ENCODE measurements around the gene HDGF. TPM values are rescaled to one million over a fixed set of nuclear protein-coding genes. Genes with fewer than 3 reads are reported as not detected.

The HDGF gene
- total and polyA plus RNA-seq, 9 of the 15 experiments (the other 6 are each of a cell fraction or from before 2014, with no cell fraction given): 38.8 to 601 (median 400) TPM

DNA sequence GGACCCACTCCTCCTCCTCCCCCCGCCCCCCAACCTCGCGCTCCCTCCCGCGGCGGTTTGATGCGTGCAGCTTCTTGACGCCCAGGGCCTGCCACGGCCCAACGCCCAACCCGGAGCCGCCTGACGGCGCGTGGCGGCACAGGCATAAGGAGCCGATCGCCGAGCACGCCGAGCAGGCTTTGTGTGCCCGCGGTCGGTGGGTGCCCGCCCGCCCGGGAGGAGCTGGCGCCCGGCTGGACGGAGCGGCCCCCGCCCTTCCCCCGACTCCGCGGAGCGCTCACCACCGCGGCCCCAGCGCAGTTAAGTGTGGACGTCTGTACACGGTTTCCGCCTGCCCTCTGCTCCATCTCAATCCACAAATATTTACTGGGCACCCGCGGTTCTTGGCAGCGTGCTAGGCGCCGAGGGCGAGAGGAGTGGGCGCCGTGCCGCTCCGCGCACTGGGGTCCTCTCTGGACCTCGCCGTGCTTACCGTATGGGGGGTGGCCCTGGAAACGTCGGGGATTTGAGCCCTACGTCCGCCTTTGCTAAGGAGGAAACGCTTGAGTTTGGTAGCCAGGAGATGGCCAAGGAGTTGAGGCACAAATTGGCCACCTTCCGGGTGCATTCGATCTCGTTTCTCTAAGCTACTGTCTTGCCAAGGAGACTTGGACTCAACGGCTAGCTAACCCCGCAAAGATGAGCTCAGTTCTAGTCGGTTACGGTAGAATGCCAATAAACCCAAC is 444 bp upstream of the HDGF start (continued):
- TF ChIP-seq ZBTB7A (IDR thresholded peaks at IDR 0.05; ENCODE audit: borderline replicate concordance, control insufficient read depth, low read depth, low read length) (peak; percentile 80; the same call in 1 of the 2 replicates), KAT7 (CRISPR knock-in tag; IDR thresholded peaks at IDR 0.05; ENCODE audit: borderline replicate concordance) (peak; percentile 73; the same call in 1 of the 2 replicates), CBX3 (IDR thresholded peaks at IDR 0.05; ENCODE audit: borderline replicate concordance in 1 of 2, low read length in 2 of 2) (peak in 1 of 2 experiments; percentile 29; a peak in 1 of 3 replicates), MEIS2 (IDR thresholded peaks at IDR 0.05; ENCODE audit: partially characterized antibody) (peak; percentile 5), PCBP1 (IDR thresholded peaks at IDR 0.05; ENCODE audit: low read depth, low read length, poor library complexity, severe bottlenecking) (peak; percentile 86), TBP (optimal IDR thresholded peaks at IDR 0.05; ENCODE audit: low read depth, low read length) (peak; percentile 74), SAFB2 (IDR thresholded peaks at IDR 0.05; ENCODE audit: borderline replicate concordance, low read depth, low read length, severe bottlenecking) (no peak), FIP1L1 (IDR thresholded peaks at IDR 0.05; ENCODE audit: low read depth, low read length, poor library complexity, severe bottlenecking) (peak; percentile 12), NFIX (CRISPR knock-in tag; IDR thresholded peaks at IDR 0.05; ENCODE audit: low read depth) (no peak), POLR2B (IDR thresholded peaks at IDR 0.05; ENCODE audit: low read depth, partially characterized antibody) (no peak), FOXP1 (CRISPR knock-in tag; IDR thresholded peaks at IDR 0.05) (peak; percentile 94), ZNF197 (CRISPR knock-in tag; IDR thresholded peaks at IDR 0.05; ENCODE audit: low read depth) (0 out of 2 replicates have a peak, but pooled peaks have one; percentile 15), GATAD2B (IDR thresholded peaks at IDR 0.05; ENCODE audit: borderline replicate concordance) (no peak), ZNF224 (CRISPR knock-in tag; IDR thresholded peaks at IDR 0.05) (no peak), EP300 (IDR thresholded peaks at IDR 0.05; ENCODE audit: low read length) (peak; percentile 35; the same call in 1 of the 2 replicates), RCOR1 (IDR thresholded peaks at IDR 0.05; ENCODE audit: borderline replicate concordance in 1 of 2, low read depth in 2 of 2, low read length in 2 of 2) (peak in 1 of 2 experiments; percentile 70; a peak in 2 of 4 replicates), TSC22D4 (tag; IDR thresholded peaks at IDR 0.05) (no peak), ZEB2 (IDR thresholded peaks at IDR 0.05) (peak; percentile 34; the same call in 1 of the 2 replicates), RBM25 (IDR thresholded peaks at IDR 0.05; ENCODE audit: low read depth, low read length, severe bottlenecking) (peak; percentile 83), ELF2 (CRISPR knock-in tag; IDR thresholded peaks at IDR 0.05) (no peak), ZNF584 (CRISPR knock-in tag; IDR thresholded peaks at IDR 0.05; ENCODE audit: low read depth) (no peak)
- TF ChIP-seq, protein P1, sequence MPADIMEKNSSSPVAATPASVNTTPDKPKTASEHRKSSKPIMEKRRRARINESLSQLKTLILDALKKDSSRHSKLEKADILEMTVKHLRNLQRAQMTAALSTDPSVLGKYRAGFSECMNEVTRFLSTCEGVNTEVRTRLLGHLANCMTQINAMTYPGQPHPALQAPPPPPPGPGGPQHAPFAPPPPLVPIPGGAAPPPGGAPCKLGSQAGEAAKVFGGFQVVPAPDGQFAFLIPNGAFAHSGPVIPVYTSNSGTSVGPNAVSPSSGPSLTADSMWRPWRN (IDR thresholded peaks at IDR 0.05; ENCODE audit: low read depth): peak; percentile 94
- TF ChIP-seq, protein P2, sequence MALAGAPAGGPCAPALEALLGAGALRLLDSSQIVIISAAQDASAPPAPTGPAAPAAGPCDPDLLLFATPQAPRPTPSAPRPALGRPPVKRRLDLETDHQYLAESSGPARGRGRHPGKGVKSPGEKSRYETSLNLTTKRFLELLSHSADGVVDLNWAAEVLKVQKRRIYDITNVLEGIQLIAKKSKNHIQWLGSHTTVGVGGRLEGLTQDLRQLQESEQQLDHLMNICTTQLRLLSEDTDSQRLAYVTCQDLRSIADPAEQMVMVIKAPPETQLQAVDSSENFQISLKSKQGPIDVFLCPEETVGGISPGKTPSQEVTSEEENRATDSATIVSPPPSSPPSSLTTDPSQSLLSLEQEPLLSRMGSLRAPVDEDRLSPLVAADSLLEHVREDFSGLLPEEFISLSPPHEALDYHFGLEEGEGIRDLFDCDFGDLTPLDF (CRISPR knock-in tag; IDR thresholded peaks at IDR 0.05): peak; percentile 83; the same call in 1 of the 2 replicates
- TF ChIP-seq, protein P3, sequence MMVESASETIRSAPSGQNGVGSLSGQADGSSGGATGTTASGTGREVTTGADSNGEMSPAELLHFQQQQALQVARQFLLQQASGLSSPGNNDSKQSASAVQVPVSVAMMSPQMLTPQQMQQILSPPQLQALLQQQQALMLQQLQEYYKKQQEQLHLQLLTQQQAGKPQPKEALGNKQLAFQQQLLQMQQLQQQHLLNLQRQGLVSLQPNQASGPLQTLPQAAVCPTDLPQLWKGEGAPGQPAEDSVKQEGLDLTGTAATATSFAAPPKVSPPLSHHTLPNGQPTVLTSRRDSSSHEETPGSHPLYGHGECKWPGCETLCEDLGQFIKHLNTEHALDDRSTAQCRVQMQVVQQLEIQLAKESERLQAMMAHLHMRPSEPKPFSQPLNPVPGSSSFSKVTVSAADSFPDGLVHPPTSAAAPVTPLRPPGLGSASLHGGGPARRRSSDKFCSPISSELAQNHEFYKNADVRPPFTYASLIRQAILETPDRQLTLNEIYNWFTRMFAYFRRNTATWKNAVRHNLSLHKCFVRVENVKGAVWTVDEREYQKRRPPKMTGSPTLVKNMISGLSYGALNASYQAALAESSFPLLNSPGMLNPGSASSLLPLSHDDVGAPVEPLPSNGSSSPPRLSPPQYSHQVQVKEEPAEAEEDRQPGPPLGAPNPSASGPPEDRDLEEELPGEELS (CRISPR knock-in tag; IDR thresholded peaks at IDR 0.05; ENCODE audit: borderline replicate concordance): peak; percentile 79; the same call in 1 of the 2 replicates

Measured in K562 (cell line).